Dermis blood vessel endothelial cell (primary cell): ENCODE data around the gene TOB2. TPM values are rescaled to one million over a fixed set of nuclear protein-coding genes. Genes with fewer than 3 reads are reported as not detected.

ENCODE experiments used
- total RNA-seq: library from RNA; depleted of rRNA; stranded (reverse); fragments of >200 nt; gene quantifications from 2 replicates; pipeline ENCODE4 v1.2.3, GENCODE V29; 2014

The TOB2 gene
- total RNA-seq, 1 donor from 2014 or later = 18.0 TPM

Other genes starting within 250 kb of the TOB2 start
- gene L3MBTL2, start 241.5 kb downstream of the TOB2 start, total RNA-seq = 27.8 and 33.2 TPM in 2 replicates
- gene CHADL, start 205.9 kb downstream of the TOB2 start, total RNA-seq = 1.1 and 2.0 TPM in 2 replicates
- 84.2 and 106 TPM in 2 replicates for gene RANGAP1, start 160.6 kb downstream of the TOB2 start, total RNA-seq
- 68.4 and 102 TPM in 2 replicates for gene ZC3H7B, start 145.3 kb downstream of the TOB2 start, total RNA-seq
- gene TEF, start 64.9 kb downstream of the TOB2 start, total RNA-seq = 4.3 and 7.4 TPM in 2 replicates
- 63.8 and 76.2 TPM in 2 replicates for gene PHF5A, start 21.9 kb upstream of the TOB2 start, total RNA-seq
- 75.0 and 114 TPM in 2 replicates for gene ACO2, start 22.3 kb upstream of the TOB2 start, total RNA-seq
- gene POLR3H, start 97.7 kb upstream of the TOB2 start, total RNA-seq = 11.7 and 20.3 TPM in 2 replicates
- gene CSDC2, start 114.2 kb upstream of the TOB2 start, total RNA-seq = not detected in 2 replicates
- 2.3 and 3.6 TPM in 2 replicates for gene PMM1, start 143.0 kb upstream of the TOB2 start, total RNA-seq
- gene DESI1, start 174.2 kb upstream of the TOB2 start, total RNA-seq = 16.5 and 26.7 TPM in 2 replicates
- gene XRCC6, start 174.5 kb upstream of the TOB2 start, total RNA-seq = 343 and 459 TPM in 2 replicates
- gene SNU13, start 242.1 kb upstream of the TOB2 start, total RNA-seq = 74.9 and 77.6 TPM in 2 replicates